Rectal smooth muscle tissue (tissue), 1 donor: Measurements from ENCODE around the gene SRSF12.

Experiments
- H3K27ac ChIP-seq: one replicate; pipeline ENCODE4 v1.7.0; 2013; ENCODE audit warnings: low read depth, low read length, inconsistent platforms
- H3K27me3 ChIP-seq: one replicate; pipeline ENCODE4 v1.7.0; 2013; ENCODE audit warnings: low read length; ENCODE audit not compliant: control insufficient read depth, insufficient read depth
- H3K36me3 ChIP-seq: one replicate; pipeline ENCODE4 v1.7.0; 2013; ENCODE audit warnings: low read length; ENCODE audit not compliant: control insufficient read depth, insufficient read depth
- H3K4me1 ChIP-seq: one replicate; pipeline ENCODE4 v1.7.0; 2013; ENCODE audit warnings: low read length; ENCODE audit not compliant: control insufficient read depth, insufficient read depth
- H3K4me3 ChIP-seq: one replicate; pipeline ENCODE4 v1.7.0; 2013; ENCODE audit warnings: low read length
- H3K9ac ChIP-seq: one replicate; pipeline ENCODE4 v1.7.0; 2013; ENCODE audit warnings: low read length

SRSF12 gene

GRCh38 chr6:89118931-89119330, 1.1 kb upstream of the SRSF12 start:
- Histone ChIP-seq H3K4me1 (peaks cover 3% of the 10 kb centered on the region), H3K4me3 (no peak overlapping the region), H3K27me3 (no peaks in the 10 kb centered on the region), H3K36me3 (no peaks in the 10 kb centered on the region), H3K27ac (no peak overlapping the region), H3K9ac (no peak overlapping the region)

GRCh38 chr6:89116702-89117101, 1.2 kb downstream of the SRSF12 start:
- Histone ChIP-seq H3K36me3 (no peaks in the 10 kb centered on the region), H3K4me3 (peak overlapping the region; percentile 72), H3K27ac (no peak overlapping the region), H3K4me1 (peaks cover 3% of the 10 kb centered on the region), H3K27me3 (no peaks in the 10 kb centered on the region), H3K9ac (no peak overlapping the region)

- no peaks in the 10 kb centered on the region for H3K36me3 ChIP-seq
- H3K27ac ChIP-seq: no peak overlapping the region
- no peak overlapping the region for H3K9ac ChIP-seq
- H3K4me3 ChIP-seq: no peak overlapping the region
- H3K4me1 ChIP-seq: peaks cover under 1% of the 10 kb centered on the region
- H3K27me3 ChIP-seq: no peaks in the 10 kb centered on the region
Observed at GRCh38 chr6:89111933-89112332, 5.9 kb downstream of the SRSF12 start.

GRCh38 chr6:89110284-89110683, 7.6 kb downstream of the SRSF12 start:
- no peaks in the 10 kb centered on the region for H3K36me3 ChIP-seq
- no peaks in the 10 kb centered on the region for H3K4me1 ChIP-seq
- H3K4me3 ChIP-seq: no peak overlapping the region
- H3K27ac ChIP-seq: no peak overlapping the region
- H3K27me3 ChIP-seq: no peaks in the 10 kb centered on the region
- H3K9ac ChIP-seq: no peak overlapping the region

- Histone ChIP-seq H3K9ac (no peak overlapping the region), H3K27me3 (no peaks in the 10 kb centered on the region), H3K36me3 (no peaks in the 10 kb centered on the region), H3K27ac (no peak overlapping the region), H3K4me3 (no peak overlapping the region), H3K4me1 (no peaks in the 10 kb centered on the region)
Observed at GRCh38 chr6:89100114-89100513, 17.8 kb downstream of the SRSF12 start.

GRCh38 chr6:89098461-89098860, 19.4 kb downstream of the SRSF12 start:
- Histone ChIP-seq H3K9ac (no peak overlapping the region), H3K36me3 (no peaks in the 10 kb centered on the region), H3K27me3 (no peaks in the 10 kb centered on the region), H3K4me3 (no peak overlapping the region), H3K4me1 (no peaks in the 10 kb centered on the region), H3K27ac (no peak overlapping the region)

GRCh38 chr6:89087881-89088280, 30.0 kb downstream of the SRSF12 start:
- Histone ChIP-seq H3K27me3 (no peaks in the 10 kb centered on the region), H3K27ac (no peak overlapping the region), H3K4me1 (peaks cover 15% of the 10 kb centered on the region), H3K36me3 (peaks cover 9% of the 10 kb centered on the region), H3K4me3 (no peak overlapping the region), H3K9ac (no peak overlapping the region)

- Histone ChIP-seq H3K27ac (no peak overlapping the region), H3K27me3 (no peaks in the 10 kb centered on the region), H3K4me3 (no peak overlapping the region), H3K9ac (no peak overlapping the region), H3K4me1 (peaks cover 15% of the 10 kb centered on the region), H3K36me3 (peaks cover 9% of the 10 kb centered on the region)
Observed at GRCh38 chr6:89085409-89086205, 32.3 kb downstream of the SRSF12 start.

GRCh38 chr6:89084954-89085353, 32.9 kb downstream of the SRSF12 start:
- peaks cover 9% of the 10 kb centered on the region for H3K36me3 ChIP-seq
- no peaks in the 10 kb centered on the region for H3K27me3 ChIP-seq
- H3K27ac ChIP-seq: no peak overlapping the region
- no peak overlapping the region for H3K4me3 ChIP-seq
- H3K4me1 ChIP-seq: peaks cover 15% of the 10 kb centered on the region
- no peak overlapping the region for H3K9ac ChIP-seq

GRCh38 chr6:89084542-89084941, 33.3 kb downstream of the SRSF12 start:
- H3K4me3 ChIP-seq: no peak overlapping the region
- peaks cover 9% of the 10 kb centered on the region for H3K36me3 ChIP-seq
- H3K4me1 ChIP-seq: peaks cover 15% of the 10 kb centered on the region
- no peak overlapping the region for H3K9ac ChIP-seq
- no peak overlapping the region for H3K27ac ChIP-seq
- no peaks in the 10 kb centered on the region for H3K27me3 ChIP-seq

GRCh38 chr6:89082486-89082891, 35.4 kb downstream of the SRSF12 start:
- Histone ChIP-seq H3K27me3 (no peaks in the 10 kb centered on the region), H3K4me1 (peaks cover 15% of the 10 kb centered on the region), H3K27ac (peak overlapping the region; percentile 97), H3K36me3 (peaks cover 9% of the 10 kb centered on the region), H3K9ac (peak overlapping the region; percentile 20), H3K4me3 (peak overlapping the region; percentile 100)

GRCh38 chr6:89081423-89082322, 36.2 kb downstream of the SRSF12 start:
- H3K27me3 ChIP-seq: no peaks in the 10 kb centered on the region
- H3K4me1 ChIP-seq: peaks cover 15% of the 10 kb centered on the region
- H3K4me3 ChIP-seq: peak overlapping the region; percentile 100
- peak overlapping the region; percentile 100 for H3K9ac ChIP-seq
- peak overlapping the region; percentile 100 for H3K27ac ChIP-seq
- peaks cover 9% of the 10 kb centered on the region for H3K36me3 ChIP-seq
